HG02588 (cell line): ENCODE results near the gene CACNA2D2.

ENCODE experiments used
- ATAC-seq: cut with Tn5 transposase; IDR thresholded peaks from one replicate; pipeline ENCODE4 v1.9.1; 2021; ENCODE audit warnings: mild to moderate bottlenecking, moderate library complexity; ENCODE audit not compliant: unreplicated experiment

Gene CACNA2D2

DNA sequence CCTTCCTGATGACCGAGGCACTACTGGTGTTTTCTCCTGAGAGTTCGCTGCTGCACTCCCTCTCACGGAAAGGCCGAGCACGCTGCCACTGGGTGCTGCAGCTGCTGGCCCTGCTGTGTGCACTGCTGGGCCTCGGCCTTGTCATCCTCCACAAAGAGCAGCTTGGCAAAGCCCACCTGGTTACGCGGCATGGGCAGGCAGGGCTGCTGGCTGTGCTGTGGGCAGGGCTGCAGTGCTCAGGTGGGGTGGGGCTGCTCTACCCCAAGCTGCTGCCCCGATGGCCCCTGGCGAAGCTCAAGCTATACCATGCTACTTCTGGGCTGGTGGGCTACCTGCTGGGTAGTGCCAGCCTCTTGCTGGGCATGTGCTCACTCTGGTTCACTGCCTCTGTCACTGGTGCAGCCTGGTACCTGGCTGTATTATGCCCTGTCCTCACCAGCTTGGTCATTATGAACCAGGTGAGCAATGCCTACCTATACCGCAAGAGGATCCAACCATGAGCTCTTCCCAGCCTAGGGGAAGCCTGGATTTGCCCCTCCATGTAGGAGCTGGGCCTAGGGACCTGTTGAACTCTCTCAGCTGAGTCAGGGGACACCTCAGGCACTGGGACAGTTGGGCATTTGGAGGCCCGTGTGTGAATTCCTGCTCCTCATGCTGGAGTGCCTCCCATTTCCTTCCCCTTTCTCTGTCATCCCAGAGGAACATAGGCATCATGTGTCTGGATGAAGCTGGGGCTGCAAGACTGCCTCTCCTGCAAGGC is 150.0 kb downstream of the CACNA2D2 start:
- no peak for ATAC-seq

GRCh38 chr3:50352781-50353180 is 150.7 kb downstream of the CACNA2D2 start:
- no peak for ATAC-seq

DNA sequence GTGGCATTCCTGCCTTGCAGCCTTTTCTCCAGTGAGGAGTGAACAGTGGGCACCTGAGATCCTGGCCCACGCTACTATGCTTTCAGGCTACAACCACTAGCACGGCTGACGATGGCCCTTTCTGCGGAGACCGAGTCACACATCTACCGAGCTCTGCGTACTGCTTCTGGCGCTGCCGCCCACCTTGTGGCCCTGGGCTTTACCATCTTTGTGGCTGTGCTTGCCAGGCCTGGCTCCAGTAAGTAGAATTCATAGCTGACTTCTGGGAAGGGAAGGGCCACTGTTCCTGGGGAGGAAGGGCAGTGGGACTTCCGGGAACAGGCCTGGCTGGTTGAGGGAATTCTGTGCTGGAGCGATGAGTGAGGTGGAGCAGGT is 152.1 kb downstream of the CACNA2D2 start:
- no peak for ATAC-seq

DNA sequence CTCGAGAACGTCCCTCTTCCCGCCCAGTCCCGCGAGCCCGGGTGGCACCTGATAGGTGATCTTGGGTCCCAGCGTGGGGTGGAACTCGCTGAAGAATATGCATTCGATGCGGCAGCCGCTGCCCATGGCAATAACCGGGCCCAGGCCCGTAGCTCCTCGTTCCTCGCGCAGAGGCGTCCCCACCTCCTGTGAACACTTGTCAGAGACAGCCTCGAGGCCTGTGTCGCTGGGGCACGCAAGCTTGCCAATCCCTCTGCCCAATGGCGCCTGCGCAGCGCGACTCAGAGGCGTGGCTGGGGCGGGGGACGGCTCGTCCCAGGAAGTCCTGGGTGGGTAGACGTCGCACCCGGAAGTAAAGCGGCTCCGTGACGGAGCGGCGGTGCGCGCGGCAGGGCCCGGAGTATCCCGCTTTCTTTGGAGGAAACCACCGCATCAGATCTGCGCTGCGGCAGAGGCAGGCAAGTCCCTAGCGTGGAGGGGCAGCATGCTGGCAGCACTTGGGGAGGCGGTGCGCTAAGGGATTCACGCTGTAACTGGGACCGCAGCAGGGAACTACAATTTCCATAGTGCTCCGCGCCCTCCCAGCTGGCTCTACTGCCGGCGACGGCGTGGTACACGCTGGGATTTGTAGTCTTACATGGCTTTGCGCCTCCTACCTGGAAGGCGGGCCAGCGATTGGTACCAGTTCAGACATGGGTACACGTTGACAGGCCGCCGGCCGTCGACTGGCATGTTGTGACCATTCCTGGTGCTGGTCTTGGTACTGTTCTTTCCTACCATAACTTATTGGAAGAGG is 152.7 kb downstream of the CACNA2D2 start, which contains the start of the genes CYB561D2 and NPRL2:
TSS of gene CYB561D2 (plus strand) at position 336 of the 796 bp plus-strand sequence. CDS start 572 bp downstream, outside the sequence.
TSS of gene NPRL2 (minus strand) at position 249 of the 796 bp plus-strand sequence. CDS start at position 126, 123 bp downstream.
- peak; percentile 79 for ATAC-seq

DNA sequence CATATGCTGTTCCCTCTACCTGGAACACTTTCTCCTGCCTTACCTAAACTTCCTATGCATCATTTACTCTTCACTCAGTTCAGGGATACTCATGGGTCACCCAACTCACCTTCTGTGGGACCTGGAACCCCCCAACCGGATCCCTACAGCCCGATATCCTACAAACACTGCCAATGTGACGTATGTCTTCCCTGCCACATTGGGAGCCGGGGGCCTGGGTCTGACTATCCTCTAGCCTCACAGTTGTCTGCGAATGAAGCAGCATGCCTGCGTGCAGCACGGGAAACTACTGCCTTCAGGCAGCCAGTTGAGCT is 153.3 kb downstream of the CACNA2D2 start:
- ATAC-seq: no peak

- ATAC-seq: no peak
Measured at GRCh38 chr3:50347187-50347813, 156.1 kb downstream of the CACNA2D2 start.

DNA sequence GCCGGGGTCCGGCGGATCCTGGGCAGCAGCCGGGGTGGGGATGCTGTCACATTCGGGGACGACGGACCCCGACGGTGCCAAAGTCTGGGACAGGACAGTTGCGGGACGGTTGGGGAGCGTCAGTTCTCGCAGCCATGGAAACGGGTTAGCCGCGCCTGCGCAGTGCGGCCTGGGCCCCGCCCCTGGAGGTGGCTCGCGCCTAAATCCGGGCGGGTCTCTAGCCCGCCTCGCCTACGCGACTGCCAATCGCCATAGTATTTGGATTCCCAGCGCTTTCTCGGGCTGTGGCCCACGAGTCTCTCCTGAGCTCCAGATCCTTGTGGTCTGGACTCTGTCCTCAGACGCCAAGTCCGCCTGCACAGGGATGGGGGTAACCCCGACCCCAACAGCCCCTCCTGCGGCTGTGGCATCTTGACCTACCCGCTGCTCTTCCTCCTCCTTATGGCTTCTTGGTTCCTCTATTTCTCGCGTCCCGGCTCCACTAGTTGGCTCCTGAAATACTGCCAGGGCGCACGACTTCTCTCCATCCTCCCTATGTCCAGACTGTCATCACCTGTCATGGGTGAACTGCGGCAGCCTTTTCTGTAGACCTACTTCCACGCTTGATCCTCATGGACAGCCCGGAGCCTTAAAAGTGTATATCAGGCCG is 157.7 kb downstream of the CACNA2D2 start, which contains the start of gene ZMYND10:
TSS of gene ZMYND10 (minus strand) at position 147 of the 649 bp plus-strand sequence. CDS start 153 bp downstream, outside the sequence.
- no peak for ATAC-seq

GRCh38 chr3:50345008-50345407 is 158.4 kb downstream of the CACNA2D2 start:
- ATAC-seq: no peak

DNA sequence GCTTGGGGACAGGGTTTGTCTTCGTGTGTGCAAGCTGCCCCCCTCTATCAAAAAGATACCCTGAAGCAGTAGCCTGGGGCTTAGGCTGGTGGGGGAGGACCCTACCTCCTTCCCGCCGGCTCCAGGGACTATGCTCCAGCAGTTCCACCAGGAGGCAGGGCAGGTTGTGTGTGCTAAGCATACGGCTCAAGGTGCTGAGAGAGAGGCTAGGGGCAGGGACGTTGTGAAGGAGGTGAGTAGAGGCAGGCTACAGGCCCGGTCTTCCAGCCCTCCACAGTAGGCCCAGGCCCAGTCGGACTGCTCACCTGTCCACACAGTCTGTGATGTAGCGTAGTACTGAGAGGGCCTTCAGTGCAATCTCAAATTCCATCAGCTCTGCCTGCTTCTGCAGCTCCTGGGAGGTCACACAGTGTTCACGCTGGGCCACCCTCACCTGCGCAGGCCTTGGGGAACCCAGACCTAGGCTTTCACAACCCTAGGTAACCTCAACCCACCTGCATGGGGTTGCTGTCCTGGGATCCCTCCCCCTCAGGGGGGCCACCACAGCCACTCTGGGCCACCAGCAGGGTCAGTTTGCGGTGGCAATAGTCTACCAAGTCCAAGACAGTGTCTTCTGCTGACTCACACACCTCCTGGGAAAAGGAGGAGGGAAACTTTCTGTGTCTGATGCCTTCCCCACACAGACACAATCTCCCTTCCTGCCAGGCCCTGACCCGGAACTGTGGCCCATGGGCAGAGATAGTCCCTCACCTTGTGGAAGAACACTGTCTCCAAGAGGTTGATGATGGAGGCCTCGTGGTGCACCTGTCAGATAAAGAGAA is 160.4 kb downstream of the CACNA2D2 start:
- no peak for ATAC-seq

DNA sequence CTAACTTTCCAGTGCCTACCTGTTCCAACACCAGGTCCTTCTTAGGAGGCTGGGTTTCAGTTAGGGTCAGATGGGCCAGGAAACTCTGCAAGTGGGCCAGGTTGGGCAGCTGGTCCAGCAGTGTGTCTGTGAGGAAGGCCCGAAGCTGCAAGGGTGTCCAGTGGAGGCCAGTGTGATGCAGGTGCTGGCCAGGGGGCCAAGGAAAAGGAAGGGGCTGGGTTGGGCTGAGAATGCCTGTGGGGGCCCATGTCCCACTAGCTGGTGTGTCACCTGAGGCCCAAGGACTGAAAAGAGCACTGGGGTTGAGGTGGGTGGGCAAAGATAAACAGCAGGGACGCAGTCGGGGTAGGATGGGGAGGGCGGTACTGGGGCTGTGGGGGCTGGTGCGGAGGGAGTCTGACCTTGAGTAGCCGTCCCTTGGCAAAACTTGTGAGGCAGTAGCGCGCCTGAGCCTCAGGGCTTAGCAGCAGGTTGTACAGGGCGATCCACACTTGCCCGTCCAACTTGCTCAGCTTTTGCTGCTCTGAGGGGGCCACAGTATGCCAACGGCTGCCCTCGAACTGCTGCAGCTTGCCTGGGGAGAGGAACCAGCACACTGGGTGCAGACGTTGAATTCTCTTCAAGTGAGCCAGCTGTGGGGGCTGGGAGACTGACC is 161.3 kb downstream of the CACNA2D2 start:
- no peak for ATAC-seq

GRCh38 chr3:50341537-50341936 is 161.9 kb downstream of the CACNA2D2 start:
- ATAC-seq: no peak

DNA sequence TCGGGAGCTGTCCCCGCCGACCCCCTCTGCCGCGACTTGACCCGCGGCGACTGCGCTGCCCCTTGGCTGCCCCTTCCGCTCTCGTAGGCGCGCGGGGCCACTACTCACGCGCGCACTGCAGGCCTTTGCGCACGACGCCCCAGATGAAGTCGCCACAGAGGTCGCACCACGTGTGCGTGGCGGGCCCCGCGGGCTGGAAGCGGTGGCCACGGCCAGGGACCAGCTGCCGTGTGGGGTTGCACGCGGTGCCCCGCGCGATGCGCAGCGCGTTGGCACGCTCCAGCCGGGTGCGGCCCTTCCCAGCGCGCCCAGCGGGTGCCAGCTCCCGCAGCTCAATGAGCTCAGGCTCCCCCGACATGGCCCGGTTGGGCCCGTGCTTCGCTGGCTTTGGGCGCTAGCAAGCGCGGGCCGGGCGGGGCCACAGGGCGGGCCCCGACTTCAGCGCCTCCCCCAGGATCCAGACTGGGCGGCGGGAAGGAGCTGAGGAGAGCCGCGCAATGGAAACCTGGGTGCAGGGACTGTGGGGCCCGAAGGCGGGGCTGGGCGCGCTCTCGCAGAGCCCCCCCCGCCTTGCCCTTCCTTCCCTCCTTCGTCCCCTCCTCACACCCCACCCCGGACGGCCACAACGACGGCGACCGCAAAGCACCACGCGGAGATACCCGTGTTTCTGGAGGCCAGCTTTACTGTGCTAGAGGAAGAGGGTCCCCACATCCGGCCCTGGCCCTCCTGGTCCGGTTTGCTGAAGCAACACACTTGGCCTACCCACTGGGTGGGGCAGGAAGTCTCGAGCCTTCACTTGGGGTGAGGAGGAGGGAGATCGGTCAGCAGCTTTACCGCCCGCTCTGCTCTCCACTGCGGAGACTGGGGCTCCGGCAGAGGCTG is 162.7 kb downstream of the CACNA2D2 start, which contains the start of gene RASSF1:
TSS of gene RASSF1 (minus strand) at position 389 of the 882 bp plus-strand sequence. CDS start at position 358, 31 bp downstream.
- ATAC-seq: no peak

DNA sequence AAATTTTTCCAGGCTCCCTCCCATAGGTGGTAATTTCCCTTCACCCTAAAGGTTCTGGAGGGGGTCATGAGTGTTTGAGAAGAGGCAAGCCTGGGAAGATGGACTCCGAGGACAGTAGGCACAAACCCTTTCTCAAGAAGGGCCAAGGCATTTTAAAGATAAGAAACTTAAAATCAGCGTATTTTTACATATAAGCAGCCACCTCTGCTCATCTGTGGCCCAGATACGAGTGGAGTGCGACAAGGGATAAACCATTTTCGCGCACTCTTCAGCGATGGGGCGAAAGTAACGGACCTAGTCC is 163.3 kb downstream of the CACNA2D2 start:
- ATAC-seq: no peak

GRCh38 chr3:50339485-50340146 is 163.8 kb downstream of the CACNA2D2 start:
- no peak for ATAC-seq

DNA sequence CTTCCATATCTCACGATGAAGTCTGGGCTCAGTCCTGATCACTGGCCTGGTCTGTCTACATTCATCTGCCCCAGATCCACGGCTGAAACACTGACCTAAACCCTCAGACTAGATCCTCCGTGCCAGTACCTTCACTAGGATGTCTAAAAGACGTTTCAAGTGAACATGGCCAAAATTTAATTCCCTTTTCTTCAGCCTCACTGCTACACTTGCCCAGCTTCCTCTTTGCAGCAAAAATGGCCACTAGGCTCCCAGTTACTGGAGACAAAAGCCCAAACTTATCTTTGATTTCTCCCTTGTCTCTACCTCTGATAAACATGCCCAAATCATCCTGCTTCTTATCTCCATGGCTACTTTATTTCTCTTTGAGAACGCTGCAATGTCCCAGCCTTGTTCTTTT is 164.5 kb downstream of the CACNA2D2 start:
- no peak for ATAC-seq

- ATAC-seq: peak; percentile 73
Measured at GRCh38 chr3:50337175-50337861, 166.1 kb downstream of the CACNA2D2 start.

DNA sequence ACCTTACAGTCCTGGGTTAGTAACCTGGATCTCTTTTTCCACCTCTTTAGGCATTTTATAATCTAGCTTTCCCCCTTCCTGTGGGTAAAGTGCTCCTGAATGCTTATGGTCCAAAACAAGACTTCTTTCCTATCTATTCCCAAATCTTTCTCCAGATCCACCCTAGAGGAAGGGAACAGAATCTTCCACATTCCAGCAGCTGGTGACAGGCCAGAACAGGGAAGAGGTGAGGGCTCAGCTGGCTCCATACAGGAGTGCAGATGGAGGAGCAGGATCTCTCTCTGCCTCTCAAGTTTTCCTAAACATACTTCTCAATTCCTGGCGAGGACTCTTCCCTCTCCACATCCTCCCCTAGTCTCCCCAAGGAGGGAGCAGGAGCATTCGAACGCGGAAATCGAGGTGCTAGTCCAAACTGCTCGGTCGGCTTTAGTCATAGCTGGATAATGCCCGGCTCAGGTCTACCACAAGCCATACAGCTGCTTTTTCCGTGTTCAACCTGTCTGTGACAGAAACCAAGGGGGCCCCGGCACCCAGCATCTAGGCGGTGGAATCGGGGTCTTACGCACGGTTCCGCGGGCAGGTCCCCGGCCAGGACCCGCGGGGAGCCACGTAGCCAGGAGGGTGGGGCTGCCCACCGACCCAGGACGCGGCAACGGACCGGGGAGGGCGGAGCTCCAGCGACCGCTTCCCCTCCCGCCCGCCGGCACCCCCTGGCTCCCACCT is 166.8 kb downstream of the CACNA2D2 start:
- peak; percentile 27 for ATAC-seq
